ENCODE measurements around the gene ANGPTL1. TPM values are rescaled to one million over a fixed set of nuclear protein-coding genes. Genes with fewer than 3 reads are reported as not detected.

ANGPTL1 gene
- total RNA-seq, 1 donor from 2014 or later: not detected

DNA sequence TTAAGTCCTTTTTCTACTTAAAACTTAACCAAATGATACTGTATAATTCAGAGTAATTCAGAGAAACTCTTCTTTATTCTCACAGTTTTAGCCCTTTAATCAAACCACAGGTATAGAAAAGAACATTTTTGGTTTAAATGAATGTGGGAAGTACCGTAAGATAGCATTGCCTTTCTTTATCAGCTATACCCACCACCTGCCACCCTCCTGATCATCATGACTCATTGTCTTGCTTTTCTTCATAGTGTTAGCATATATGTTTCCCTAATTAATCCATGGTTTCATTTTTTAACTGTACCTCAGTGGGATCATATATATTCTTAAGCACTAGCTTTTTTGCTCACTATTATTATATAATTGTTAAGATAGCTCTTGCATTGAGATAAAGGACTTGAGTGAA lies 27.5 kb upstream of the ANGPTL1 start:
- Histone ChIP-seq H2AFZ (replicated peaks) (no peak overlapping the region), H3K9me3 (ENCODE audit: low read depth) (no peaks in the 10 kb centered on the region), H3K9ac (no peak overlapping the region), H3K79me2 (ENCODE audit: low read depth) (no peaks in the 10 kb centered on the region), H3K4me3 (no peak overlapping the region), H3K27ac (no peak overlapping the region), H4K20me1 (ENCODE audit: low read depth) (no peaks in the 10 kb centered on the region), H3K4me2 (no peak overlapping the region), H3K36me3 (peaks cover 17% of the 10 kb centered on the region), H3F3A (ENCODE audit: low read depth) (no peaks in the 10 kb centered on the region), H3K4me1 (no peaks in the 10 kb centered on the region), H3K27me3 (no peaks in the 10 kb centered on the region)
- no peaks in the 10 kb centered on the region for H3K4me1 Mint-ChIP-seq
- H3K9me3 Mint-ChIP-seq: peaks cover 7% of the 10 kb centered on the region
- TF ChIP-seq EZH2 (IDR thresholded peaks at IDR 0.05): no peak
- TF ChIP-seq, protein P1, sequence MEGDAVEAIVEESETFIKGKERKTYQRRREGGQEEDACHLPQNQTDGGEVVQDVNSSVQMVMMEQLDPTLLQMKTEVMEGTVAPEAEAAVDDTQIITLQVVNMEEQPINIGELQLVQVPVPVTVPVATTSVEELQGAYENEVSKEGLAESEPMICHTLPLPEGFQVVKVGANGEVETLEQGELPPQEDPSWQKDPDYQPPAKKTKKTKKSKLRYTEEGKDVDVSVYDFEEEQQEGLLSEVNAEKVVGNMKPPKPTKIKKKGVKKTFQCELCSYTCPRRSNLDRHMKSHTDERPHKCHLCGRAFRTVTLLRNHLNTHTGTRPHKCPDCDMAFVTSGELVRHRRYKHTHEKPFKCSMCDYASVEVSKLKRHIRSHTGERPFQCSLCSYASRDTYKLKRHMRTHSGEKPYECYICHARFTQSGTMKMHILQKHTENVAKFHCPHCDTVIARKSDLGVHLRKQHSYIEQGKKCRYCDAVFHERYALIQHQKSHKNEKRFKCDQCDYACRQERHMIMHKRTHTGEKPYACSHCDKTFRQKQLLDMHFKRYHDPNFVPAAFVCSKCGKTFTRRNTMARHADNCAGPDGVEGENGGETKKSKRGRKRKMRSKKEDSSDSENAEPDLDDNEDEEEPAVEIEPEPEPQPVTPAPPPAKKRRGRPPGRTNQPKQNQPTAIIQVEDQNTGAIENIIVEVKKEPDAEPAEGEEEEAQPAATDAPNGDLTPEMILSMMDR (IDR thresholded peaks at IDR 0.05): no peak
- TF ChIP-seq EZH2phosphoT487 (IDR thresholded peaks at IDR 0.05): no peak
- no peak overlapping the region for H3K4me3 Mint-ChIP-seq
- peaks cover 25% of the 10 kb centered on the region for H3K36me3 Mint-ChIP-seq
- H3K27me3 Mint-ChIP-seq (ENCODE audit: insufficient read depth, low read depth): no peaks in the 10 kb centered on the region
- no peak overlapping the region for H3K27ac Mint-ChIP-seq
- no peak for DNase-seq (ENCODE audit: low spot score)

DNA sequence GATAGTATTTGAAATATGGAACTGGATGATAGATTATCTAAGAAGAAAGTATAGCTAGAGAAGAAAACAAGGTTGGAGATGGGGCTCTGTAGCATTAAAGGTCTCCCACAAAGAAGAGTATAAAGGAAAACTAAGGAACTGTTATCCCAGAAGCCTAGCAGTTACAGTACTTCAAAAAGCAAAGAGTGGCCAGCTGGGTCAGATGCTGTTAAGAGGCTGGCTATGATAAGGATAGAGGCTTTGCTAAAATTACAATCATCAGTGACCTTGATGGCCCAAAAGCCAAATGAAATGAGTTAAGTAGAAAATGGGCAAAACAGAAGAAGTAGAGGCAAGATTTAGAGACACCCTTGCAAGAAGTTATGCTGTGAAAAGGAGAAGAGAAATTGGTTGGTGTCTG lies 25.1 kb upstream of the ANGPTL1 start:
- no peak overlapping the region for H3K4me2 ChIP-seq
- no peak overlapping the region for H3K27ac ChIP-seq
- H3K9ac ChIP-seq: no peak overlapping the region

DNA sequence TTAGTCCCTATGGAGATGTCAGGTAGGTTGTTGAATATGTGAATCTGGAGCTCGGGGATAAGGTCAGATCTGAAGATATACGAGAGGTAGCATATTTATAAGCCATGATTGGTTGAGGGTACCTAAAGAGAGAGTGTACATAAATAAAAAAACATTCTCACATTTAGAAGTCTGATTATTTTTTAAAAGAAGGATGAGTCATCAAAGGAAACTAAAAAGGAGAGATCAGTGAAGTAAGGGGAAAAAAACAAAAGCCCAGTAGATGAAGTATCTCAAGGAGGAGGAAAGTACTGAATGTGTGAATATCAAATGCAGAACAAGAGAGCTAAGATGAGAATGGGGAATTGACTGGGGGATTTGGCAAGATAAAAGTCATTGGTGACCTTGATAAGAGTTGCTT lies 15.7 kb upstream of the ANGPTL1 start:
- TF ChIP-seq EZH2 (IDR thresholded peaks at IDR 0.05) (no peak), EZH2phosphoT487 (IDR thresholded peaks at IDR 0.05) (no peak)
- TF ChIP-seq, protein P1 (IDR thresholded peaks at IDR 0.05): no peak
- H3K27ac Mint-ChIP-seq: no peak overlapping the region

More for the DNA sequence above, 25.1 kb upstream of the ANGPTL1 start:
- no peak overlapping the region for H3K27ac Mint-ChIP-seq
- Histone ChIP-seq H3K79me2 (ENCODE audit: low read depth) (no peaks in the 10 kb centered on the region), H3K36me3 (peaks cover 17% of the 10 kb centered on the region), H3K27me3 (no peaks in the 10 kb centered on the region), H2AFZ (replicated peaks) (no peak overlapping the region), H3K9me3 (ENCODE audit: low read depth) (no peaks in the 10 kb centered on the region), H4K20me1 (ENCODE audit: low read depth) (no peaks in the 10 kb centered on the region), H3K4me3 (no peak overlapping the region), H3F3A (ENCODE audit: low read depth) (peaks cover 3% of the 10 kb centered on the region), H3K4me1 (no peaks in the 10 kb centered on the region)
- no peak for DNase-seq (ENCODE audit: low spot score)
- H3K36me3 Mint-ChIP-seq: peaks cover 20% of the 10 kb centered on the region
- peaks cover 5% of the 10 kb centered on the region for H3K9me3 Mint-ChIP-seq
- no peaks in the 10 kb centered on the region for H3K4me1 Mint-ChIP-seq
- TF ChIP-seq, protein P1 (IDR thresholded peaks at IDR 0.05): no peak
- TF ChIP-seq EZH2 (IDR thresholded peaks at IDR 0.05) (no peak), EZH2phosphoT487 (IDR thresholded peaks at IDR 0.05) (no peak)
- no peak overlapping the region for H3K4me3 Mint-ChIP-seq
- H3K27me3 Mint-ChIP-seq (ENCODE audit: insufficient read depth, low read depth): no peaks in the 10 kb centered on the region

More for the DNA sequence above, 15.7 kb upstream of the ANGPTL1 start:
- H3K27me3 ChIP-seq: no peaks in the 10 kb centered on the region
- H3K36me3 ChIP-seq: peaks cover 9% of the 10 kb centered on the region
- H2AFZ ChIP-seq (replicated peaks): no peak overlapping the region
- H3K4me3 ChIP-seq: no peak overlapping the region
- H4K20me1 ChIP-seq (ENCODE audit: low read depth): no peaks in the 10 kb centered on the region
- H3K27ac ChIP-seq: no peak overlapping the region
- Mint-ChIP-seq H3K4me3 (no peak overlapping the region), H3K9me3 (no peaks in the 10 kb centered on the region), H3K36me3 (peaks cover 8% of the 10 kb centered on the region), H3K27me3 (ENCODE audit: insufficient read depth, low read depth) (no peaks in the 10 kb centered on the region), H3K4me1 (no peaks in the 10 kb centered on the region)
- no peak for DNase-seq (ENCODE audit: low spot score)
- no peak overlapping the region for H3K9ac ChIP-seq
- no peaks in the 10 kb centered on the region for H3K79me2 ChIP-seq (ENCODE audit: low read depth)
- no peaks in the 10 kb centered on the region for H3K9me3 ChIP-seq (ENCODE audit: low read depth)
- peaks cover 3% of the 10 kb centered on the region for H3F3A ChIP-seq (ENCODE audit: low read depth)
- H3K4me2 ChIP-seq: no peak overlapping the region
- H3K4me1 ChIP-seq: no peaks in the 10 kb centered on the region

Data from neural progenitor cell (in vitro differentiated cells).